Hepatic stellate cell (primary cell): ENCODE measurements around the gene PTPN13.

Experiments used
- DNase-seq: peaks from one replicate; pipeline ENCODE4 v3.0.0; 2011; ENCODE audit warnings: low spot score

The PTPN13 gene

DNA sequence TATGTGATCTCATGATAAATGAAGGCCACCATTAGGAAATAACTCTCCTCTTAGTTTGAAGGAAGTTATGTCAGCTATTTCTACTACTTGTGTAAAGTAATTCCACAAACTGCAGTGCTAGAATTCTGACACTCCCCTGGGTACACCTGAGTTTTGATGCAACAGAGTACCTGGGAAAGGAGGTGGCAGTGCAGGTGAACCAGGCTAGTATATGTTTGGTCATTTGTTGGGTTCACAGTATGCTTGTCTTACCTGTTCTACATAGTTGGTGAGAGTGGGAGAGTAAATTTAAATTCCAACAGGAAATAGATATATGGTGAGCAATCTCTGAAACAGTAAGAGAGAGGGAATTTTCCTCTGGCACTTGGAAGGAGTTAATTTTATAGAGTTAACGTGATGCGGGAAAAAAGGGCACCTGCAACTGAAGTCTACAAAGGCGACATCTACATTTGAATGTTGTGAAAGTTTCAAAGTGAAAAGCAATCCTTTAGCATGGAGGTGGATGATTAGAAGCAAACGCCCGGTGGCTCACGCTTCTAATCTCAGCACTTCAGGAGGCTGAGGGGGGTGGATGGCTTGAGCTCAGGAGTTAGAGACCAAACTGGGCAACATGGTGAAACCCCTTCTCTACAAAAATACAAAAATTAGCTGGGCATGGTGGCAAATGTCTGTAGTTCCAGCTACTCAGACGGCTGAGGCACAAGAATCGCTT is 263.4 kb downstream of the PTPN13 start:
- DNase-seq = no peak
